ENCODE results near the gene NELL1.

GRCh38 chr11:21411104-21411503, 741.7 kb downstream of the NELL1 start:
- TF ChIP-seq SP1 (IDR thresholded peaks at IDR 0.05) (no peak), FOXA1 (IDR thresholded peaks at IDR 0.05) (no peak), TARDBP (IDR thresholded peaks at IDR 0.05) (no peak)

Measured in HEK293T (cell line).